ENCODE results near the gene RACGAP1.

DNA sequence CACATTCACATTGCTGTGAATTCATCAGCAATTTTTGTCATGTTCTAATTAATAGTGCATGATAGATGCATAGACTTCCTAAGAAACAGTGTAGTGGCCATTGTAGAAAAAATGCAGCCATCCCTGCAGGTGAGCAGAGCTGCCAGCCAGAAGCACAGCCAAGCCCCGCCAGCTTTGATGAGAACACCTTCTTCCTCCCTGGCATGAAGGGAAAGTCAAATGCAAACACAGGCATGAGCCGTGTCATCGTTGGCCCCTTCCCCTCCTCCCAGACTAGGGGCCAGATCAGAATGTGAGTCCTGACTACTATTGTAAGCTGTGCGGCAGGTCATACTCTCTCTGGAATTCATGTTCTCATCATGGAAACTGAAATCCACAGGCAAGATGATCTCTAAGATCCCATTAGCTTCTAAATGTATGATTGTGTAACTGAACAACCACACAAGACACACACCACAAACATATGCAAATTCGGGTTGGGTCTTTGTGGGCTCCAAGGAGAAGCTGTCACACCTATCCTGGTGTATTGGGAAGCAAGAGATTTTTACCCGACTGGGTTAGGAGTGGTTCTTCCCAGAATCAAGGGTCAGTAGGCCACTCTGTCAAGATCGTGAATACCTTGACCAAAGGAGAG, 77.6 kb downstream of the RACGAP1 start:
- TF ChIP-seq, protein P1, sequence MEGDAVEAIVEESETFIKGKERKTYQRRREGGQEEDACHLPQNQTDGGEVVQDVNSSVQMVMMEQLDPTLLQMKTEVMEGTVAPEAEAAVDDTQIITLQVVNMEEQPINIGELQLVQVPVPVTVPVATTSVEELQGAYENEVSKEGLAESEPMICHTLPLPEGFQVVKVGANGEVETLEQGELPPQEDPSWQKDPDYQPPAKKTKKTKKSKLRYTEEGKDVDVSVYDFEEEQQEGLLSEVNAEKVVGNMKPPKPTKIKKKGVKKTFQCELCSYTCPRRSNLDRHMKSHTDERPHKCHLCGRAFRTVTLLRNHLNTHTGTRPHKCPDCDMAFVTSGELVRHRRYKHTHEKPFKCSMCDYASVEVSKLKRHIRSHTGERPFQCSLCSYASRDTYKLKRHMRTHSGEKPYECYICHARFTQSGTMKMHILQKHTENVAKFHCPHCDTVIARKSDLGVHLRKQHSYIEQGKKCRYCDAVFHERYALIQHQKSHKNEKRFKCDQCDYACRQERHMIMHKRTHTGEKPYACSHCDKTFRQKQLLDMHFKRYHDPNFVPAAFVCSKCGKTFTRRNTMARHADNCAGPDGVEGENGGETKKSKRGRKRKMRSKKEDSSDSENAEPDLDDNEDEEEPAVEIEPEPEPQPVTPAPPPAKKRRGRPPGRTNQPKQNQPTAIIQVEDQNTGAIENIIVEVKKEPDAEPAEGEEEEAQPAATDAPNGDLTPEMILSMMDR (IDR thresholded peaks at IDR 0.05; ENCODE audit: poor library complexity, severe bottlenecking) = no peak
- TF ChIP-seq POLR2AphosphoS5 (IDR thresholded peaks at IDR 0.05) = no peak
- no peak for TF ChIP-seq EZH2 (IDR thresholded peaks at IDR 0.05; ENCODE audit: borderline replicate concordance, insufficient read depth, low read length, poor library complexity, severe bottlenecking)
- TF ChIP-seq EP300 (conservative IDR thresholded peaks at IDR 0.05; ENCODE audit: poor library complexity, severe bottlenecking) = no peak
- TF ChIP-seq, protein P2, sequence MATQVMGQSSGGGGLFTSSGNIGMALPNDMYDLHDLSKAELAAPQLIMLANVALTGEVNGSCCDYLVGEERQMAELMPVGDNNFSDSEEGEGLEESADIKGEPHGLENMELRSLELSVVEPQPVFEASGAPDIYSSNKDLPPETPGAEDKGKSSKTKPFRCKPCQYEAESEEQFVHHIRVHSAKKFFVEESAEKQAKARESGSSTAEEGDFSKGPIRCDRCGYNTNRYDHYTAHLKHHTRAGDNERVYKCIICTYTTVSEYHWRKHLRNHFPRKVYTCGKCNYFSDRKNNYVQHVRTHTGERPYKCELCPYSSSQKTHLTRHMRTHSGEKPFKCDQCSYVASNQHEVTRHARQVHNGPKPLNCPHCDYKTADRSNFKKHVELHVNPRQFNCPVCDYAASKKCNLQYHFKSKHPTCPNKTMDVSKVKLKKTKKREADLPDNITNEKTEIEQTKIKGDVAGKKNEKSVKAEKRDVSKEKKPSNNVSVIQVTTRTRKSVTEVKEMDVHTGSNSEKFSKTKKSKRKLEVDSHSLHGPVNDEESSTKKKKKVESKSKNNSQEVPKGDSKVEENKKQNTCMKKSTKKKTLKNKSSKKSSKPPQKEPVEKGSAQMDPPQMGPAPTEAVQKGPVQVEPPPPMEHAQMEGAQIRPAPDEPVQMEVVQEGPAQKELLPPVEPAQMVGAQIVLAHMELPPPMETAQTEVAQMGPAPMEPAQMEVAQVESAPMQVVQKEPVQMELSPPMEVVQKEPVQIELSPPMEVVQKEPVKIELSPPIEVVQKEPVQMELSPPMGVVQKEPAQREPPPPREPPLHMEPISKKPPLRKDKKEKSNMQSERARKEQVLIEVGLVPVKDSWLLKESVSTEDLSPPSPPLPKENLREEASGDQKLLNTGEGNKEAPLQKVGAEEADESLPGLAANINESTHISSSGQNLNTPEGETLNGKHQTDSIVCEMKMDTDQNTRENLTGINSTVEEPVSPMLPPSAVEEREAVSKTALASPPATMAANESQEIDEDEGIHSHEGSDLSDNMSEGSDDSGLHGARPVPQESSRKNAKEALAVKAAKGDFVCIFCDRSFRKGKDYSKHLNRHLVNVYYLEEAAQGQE (IDR thresholded peaks at IDR 0.05; ENCODE audit: borderline replicate concordance) = no peak
- no peak for TF ChIP-seq MXI1 (conservative IDR thresholded peaks at IDR 0.05; ENCODE audit: poor library complexity, severe bottlenecking)
- no peak for TF ChIP-seq SMC3 (conservative IDR thresholded peaks at IDR 0.05; ENCODE audit: poor library complexity)
- no peak for TF ChIP-seq RAD21 (conservative IDR thresholded peaks at IDR 0.05)
- TF ChIP-seq TAF1 (IDR thresholded peaks at IDR 0.05; ENCODE audit: low read depth) = no peak

Data from neural cell (in vitro differentiated cells).